ENCODE measurements around the gene IDE. TPM values are rescaled to one million over a fixed set of nuclear protein-coding genes. Genes with fewer than 3 reads are reported as not detected.

The IDE gene
- total and polyA plus RNA-seq, 2 experiments from 2014 or later, result 18.6 to 26.4 TPM

DNA sequence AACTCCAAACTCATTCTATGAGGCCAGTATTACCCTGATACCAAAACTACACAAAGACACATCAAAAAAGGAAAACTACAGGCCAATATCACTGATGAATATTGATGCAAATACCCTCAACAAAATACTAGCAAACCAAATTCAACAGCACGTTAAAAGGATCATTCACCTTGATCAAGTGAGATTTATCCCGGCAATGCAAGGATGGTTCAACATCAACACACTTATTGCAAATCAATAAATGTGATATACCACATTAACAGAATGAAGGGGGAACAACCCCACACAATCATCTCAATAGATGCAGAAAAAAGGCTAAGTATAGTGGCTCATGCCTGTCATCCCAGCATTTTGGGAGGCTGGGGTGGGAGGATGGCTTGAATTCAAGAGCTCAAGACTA is 19.9 kb downstream of the IDE start:
- Histone ChIP-seq H3K4me3 (no peak overlapping the region), H3K9me3 (ENCODE audit: low read depth) (peaks cover 3% of the 10 kb centered on the region), H2AFZ (no peak overlapping the region), H3K4me1 (ENCODE audit: insufficient read depth) (no peaks in the 10 kb centered on the region), H3K79me2 (ENCODE audit: insufficient read depth) (peaks cover 67% of the 10 kb centered on the region), H3K27me3 (replicated peaks; ENCODE audit: insufficient read depth) (no peaks in the 10 kb centered on the region), H3K4me2 (ENCODE audit: unreplicated experiment) (no peak overlapping the region), H3K9ac (no peak overlapping the region), H3F3A (ENCODE audit: insufficient read depth) (no peaks in the 10 kb centered on the region), H3K9me2 (ENCODE audit: insufficient read depth) (no peaks in the 10 kb centered on the region), H3K27ac (no peak overlapping the region), H3K36me3 (ENCODE audit: low read depth) (peaks cover 19% of the 10 kb centered on the region; the same call in 1 of the 2 replicates), H4K20me1 (ENCODE audit: insufficient read depth) (no peaks in the 10 kb centered on the region)
- no peak for DNase-seq
- WGBS, 2 experiments (ENCODE audit: low coverage in 1 of 2, low lambda C conversion rate in 2 of 2, missing lambda C conversion rate in 2 of 2), result 95 to 97% methylated on average over 2 of the region's 2 CpGs
- in situ Hi-C loops (cut with MboI), result no loop called here
- TF ChIP-seq EZH2 (IDR thresholded peaks at IDR 0.05; ENCODE audit: insufficient read depth, poor library complexity, severe bottlenecking) (no peak), EZH2phosphoT487 (IDR thresholded peaks at IDR 0.05; ENCODE audit: insufficient read depth, low read depth) (no peak)

GRCh38 chr10:92552310-92552709 is 21.6 kb downstream of the IDE start:
- no peak overlapping the region for H3K27ac ChIP-seq
- H3K4me2 ChIP-seq (ENCODE audit: unreplicated experiment), result no peak overlapping the region
- no peak overlapping the region for H3K4me3 ChIP-seq
- no peaks in the 10 kb centered on the region for H3K9me2 ChIP-seq (ENCODE audit: insufficient read depth)
- DNase-seq, result no peak
- H3K4me1 ChIP-seq (ENCODE audit: insufficient read depth), result no peaks in the 10 kb centered on the region
- peaks cover 12% of the 10 kb centered on the region; the same call in 1 of the 2 replicates for H3K36me3 ChIP-seq (ENCODE audit: low read depth)
- H3F3A ChIP-seq (ENCODE audit: insufficient read depth), result no peaks in the 10 kb centered on the region
- in situ Hi-C loops (cut with MboI), result no loop called here
- H4K20me1 ChIP-seq (ENCODE audit: insufficient read depth), result no peaks in the 10 kb centered on the region
- H3K9me3 ChIP-seq (ENCODE audit: low read depth), result peaks cover 3% of the 10 kb centered on the region
- WGBS, 2 experiments (ENCODE audit: low coverage in 1 of 2, low lambda C conversion rate in 2 of 2, missing lambda C conversion rate in 2 of 2), result 86 to 91% methylated on average over 5 of the region's 5 CpGs
- TF ChIP-seq EZH2 (IDR thresholded peaks at IDR 0.05; ENCODE audit: insufficient read depth, poor library complexity, severe bottlenecking), result no peak
- no peak for TF ChIP-seq EZH2phosphoT487 (IDR thresholded peaks at IDR 0.05; ENCODE audit: insufficient read depth, low read depth)
- H3K79me2 ChIP-seq (ENCODE audit: insufficient read depth), result peaks cover 70% of the 10 kb centered on the region
- H3K27me3 ChIP-seq (replicated peaks; ENCODE audit: insufficient read depth), result no peaks in the 10 kb centered on the region
- no peak overlapping the region for H2AFZ ChIP-seq
- H3K9ac ChIP-seq, result no peak overlapping the region

- Histone ChIP-seq H3K9me3 (ENCODE audit: low read depth) (peaks cover 3% of the 10 kb centered on the region), H3K9me2 (ENCODE audit: insufficient read depth) (no peaks in the 10 kb centered on the region), H3K4me3 (no peak overlapping the region), H3K79me2 (ENCODE audit: insufficient read depth) (peaks cover 80% of the 10 kb centered on the region), H3K27me3 (replicated peaks; ENCODE audit: insufficient read depth) (no peaks in the 10 kb centered on the region), H3K4me2 (ENCODE audit: unreplicated experiment) (no peak overlapping the region), H2AFZ (no peak overlapping the region), H3K9ac (no peak overlapping the region), H3F3A (ENCODE audit: insufficient read depth) (no peaks in the 10 kb centered on the region), H3K36me3 (ENCODE audit: low read depth) (peaks cover 12% of the 10 kb centered on the region; the same call in 1 of the 2 replicates), H3K4me1 (ENCODE audit: insufficient read depth) (no peaks in the 10 kb centered on the region), H4K20me1 (ENCODE audit: insufficient read depth) (0 out of 2 replicates have a peak, but pooled peaks cover 6% of the 10 kb centered on the region), H3K27ac (no peak overlapping the region)
- 64 to 78% methylated on average over 2 of the region's 2 CpGs for WGBS, 2 experiments (ENCODE audit: low coverage in 1 of 2, low lambda C conversion rate in 2 of 2, missing lambda C conversion rate in 2 of 2)
- DNase-seq, result peak; percentile 2
- in situ Hi-C loops (cut with MboI), result no loop called here
- no peak for TF ChIP-seq EZH2phosphoT487 (IDR thresholded peaks at IDR 0.05; ENCODE audit: insufficient read depth, low read depth)
Observed at GRCh38 chr10:92550924-92551323, 23.0 kb downstream of the IDE start.

DNA sequence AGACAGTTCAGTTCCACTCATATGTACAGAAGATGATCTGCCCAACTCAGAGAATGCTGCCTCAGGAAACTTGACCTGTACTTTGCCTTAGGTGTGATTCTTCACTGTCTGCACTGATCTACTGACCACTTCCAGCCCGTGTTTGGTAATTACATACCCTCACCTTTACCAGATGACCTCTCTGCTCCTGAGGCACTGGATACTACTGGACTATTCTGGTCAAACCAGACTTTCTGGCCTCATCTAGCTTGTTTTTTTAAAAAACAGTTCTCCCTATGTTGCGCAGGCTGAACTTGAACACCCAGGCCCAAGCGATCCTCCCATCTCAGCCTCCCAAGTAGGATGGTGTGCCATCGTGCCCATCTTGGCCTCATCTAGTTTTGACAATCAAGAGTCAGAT is 26.2 kb downstream of the IDE start:
- Histone ChIP-seq H3K4me2 (ENCODE audit: unreplicated experiment) (no peak overlapping the region), H3K27me3 (replicated peaks; ENCODE audit: insufficient read depth) (no peaks in the 10 kb centered on the region), H3K9me3 (ENCODE audit: low read depth) (no peaks in the 10 kb centered on the region), H3K79me2 (ENCODE audit: insufficient read depth) (peaks cover 75% of the 10 kb centered on the region), H3F3A (ENCODE audit: insufficient read depth) (no peaks in the 10 kb centered on the region), H3K4me3 (no peak overlapping the region), H3K36me3 (ENCODE audit: low read depth) (peaks cover 3% of the 10 kb centered on the region; the same call in 1 of the 2 replicates), H3K27ac (no peak overlapping the region), H3K9ac (no peak overlapping the region), H3K4me1 (ENCODE audit: insufficient read depth) (no peaks in the 10 kb centered on the region), H4K20me1 (ENCODE audit: insufficient read depth) (peaks cover 11% of the 10 kb centered on the region; the same call in 1 of the 2 replicates), H2AFZ (no peak overlapping the region), H3K9me2 (ENCODE audit: insufficient read depth) (no peaks in the 10 kb centered on the region)
- no peak for DNase-seq
- 85 to 88% methylated on average over 4 of the region's 4 CpGs for WGBS, 2 experiments (ENCODE audit: low coverage in 1 of 2, low lambda C conversion rate in 2 of 2, missing lambda C conversion rate in 2 of 2)
- no peak for TF ChIP-seq EZH2phosphoT487 (IDR thresholded peaks at IDR 0.05; ENCODE audit: insufficient read depth, low read depth)
- TF ChIP-seq EZH2 (IDR thresholded peaks at IDR 0.05; ENCODE audit: insufficient read depth, poor library complexity, severe bottlenecking), result no peak
- in situ Hi-C loops (cut with MboI), result no loop called here

DNA sequence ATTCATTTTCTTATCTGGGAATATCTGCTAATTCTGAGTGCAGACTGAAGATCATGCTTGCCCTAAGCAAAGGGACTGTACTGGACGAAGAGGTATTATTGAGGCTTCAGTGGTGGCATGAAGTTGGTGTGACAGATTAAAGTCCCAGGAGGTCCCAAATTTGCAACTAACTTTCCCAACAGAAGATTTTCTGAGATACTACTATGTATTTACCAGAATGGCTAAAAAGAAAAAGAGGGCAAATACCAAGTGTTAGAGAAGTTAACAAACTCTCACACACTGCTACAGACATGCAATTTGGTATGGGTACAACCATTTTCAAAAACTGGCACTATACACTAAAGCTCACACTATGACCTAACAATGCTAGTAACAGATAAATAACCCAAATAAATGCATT is 28.3 kb downstream of the IDE start:
- in situ Hi-C loops (cut with MboI), result no loop called here
- Histone ChIP-seq H2AFZ (no peak overlapping the region), H3K4me2 (ENCODE audit: unreplicated experiment) (no peak overlapping the region), H3K27me3 (replicated peaks; ENCODE audit: insufficient read depth) (no peaks in the 10 kb centered on the region), H3K9me2 (ENCODE audit: insufficient read depth) (no peaks in the 10 kb centered on the region), H3K9me3 (ENCODE audit: low read depth) (no peaks in the 10 kb centered on the region), H3K4me1 (ENCODE audit: insufficient read depth) (no peaks in the 10 kb centered on the region), H3K9ac (no peak overlapping the region), H3F3A (ENCODE audit: insufficient read depth) (no peaks in the 10 kb centered on the region), H3K27ac (no peak overlapping the region), H4K20me1 (ENCODE audit: insufficient read depth) (peaks cover 11% of the 10 kb centered on the region; the same call in 1 of the 2 replicates), H3K36me3 (ENCODE audit: low read depth) (peaks cover 3% of the 10 kb centered on the region; the same call in 1 of the 2 replicates), H3K79me2 (ENCODE audit: insufficient read depth) (peaks cover 75% of the 10 kb centered on the region), H3K4me3 (no peak overlapping the region)
- 76 to 86% methylated on average over 1 of the region's 1 CpG for WGBS, 2 experiments (ENCODE audit: low coverage in 1 of 2, low lambda C conversion rate in 2 of 2, missing lambda C conversion rate in 2 of 2)
- no peak for DNase-seq
- TF ChIP-seq EZH2phosphoT487 (IDR thresholded peaks at IDR 0.05; ENCODE audit: insufficient read depth, low read depth) (no peak), EZH2 (IDR thresholded peaks at IDR 0.05; ENCODE audit: insufficient read depth, poor library complexity, severe bottlenecking) (no peak)

Measured in GM23248 (cell line).